ENCODE measurements around the gene BHLHE23. TPM values are rescaled to one million over a fixed set of nuclear protein-coding genes. Genes with fewer than 3 reads are reported as not detected.

Gene BHLHE23
- total RNA-seq, 1 experiment from 2014 or later = not detected

DNA sequence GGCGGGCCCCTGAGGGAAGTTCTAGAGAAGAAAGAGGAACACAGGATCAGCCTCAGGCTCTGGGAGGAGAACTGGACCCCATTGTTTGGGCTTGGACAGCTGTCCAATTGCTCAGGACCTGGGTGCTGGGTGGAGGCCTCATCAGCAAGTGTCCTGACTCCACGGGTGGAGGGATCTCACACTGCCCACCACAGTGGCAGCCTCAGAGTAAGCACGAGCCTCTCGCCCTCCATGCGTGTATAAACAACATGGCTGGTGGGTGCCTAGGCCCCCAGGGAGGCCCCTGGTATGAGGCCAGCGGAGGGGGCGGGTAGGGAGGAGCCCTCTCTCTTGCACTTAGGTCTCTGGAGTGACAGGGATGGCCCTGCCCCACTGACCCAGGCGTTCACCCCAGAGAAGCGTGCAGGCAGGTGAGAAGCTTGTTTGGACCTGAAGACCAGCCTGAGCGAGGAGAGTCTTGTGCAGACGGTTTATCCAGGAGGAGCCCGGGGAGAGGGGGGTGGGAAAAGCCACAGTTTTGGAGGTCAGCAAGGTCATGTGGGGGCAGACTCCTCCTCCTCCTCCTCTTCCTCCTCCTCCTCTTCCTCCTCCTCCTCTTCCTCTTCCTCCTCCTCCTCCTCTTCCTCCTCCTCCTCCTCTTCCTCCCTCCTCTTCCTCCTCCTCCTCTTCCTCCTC is 41.9 kb upstream of the BHLHE23 start:
- ATAC-seq (no peak; the same call in 1 of the 2 replicates), DNase-seq (ENCODE audit: low read depth, low spot score) (no peak)
- H2AFZ ChIP-seq (ENCODE audit: low read depth, low read length, poor library complexity, severe bottlenecking) = no peak overlapping the region
- H3K4me2 ChIP-seq (ENCODE audit: low read length) = no peak overlapping the region
- intact Hi-C loops (cut with micrococcal nuclease) = loop anchor here (1.0 kb wide), 1 partner anchor 9 kb away; no protein-coding TSS in a partner anchor
- no TSS peak for BruUV-seq (replicated peaks)
- no peak for TF ChIP-seq EZH2 (IDR thresholded peaks at IDR 0.05)
- TF ChIP-seq RAD21 (IDR thresholded peaks at IDR 0.05; ENCODE audit: low read depth) = no peak
- TF ChIP-seq, protein P1, sequence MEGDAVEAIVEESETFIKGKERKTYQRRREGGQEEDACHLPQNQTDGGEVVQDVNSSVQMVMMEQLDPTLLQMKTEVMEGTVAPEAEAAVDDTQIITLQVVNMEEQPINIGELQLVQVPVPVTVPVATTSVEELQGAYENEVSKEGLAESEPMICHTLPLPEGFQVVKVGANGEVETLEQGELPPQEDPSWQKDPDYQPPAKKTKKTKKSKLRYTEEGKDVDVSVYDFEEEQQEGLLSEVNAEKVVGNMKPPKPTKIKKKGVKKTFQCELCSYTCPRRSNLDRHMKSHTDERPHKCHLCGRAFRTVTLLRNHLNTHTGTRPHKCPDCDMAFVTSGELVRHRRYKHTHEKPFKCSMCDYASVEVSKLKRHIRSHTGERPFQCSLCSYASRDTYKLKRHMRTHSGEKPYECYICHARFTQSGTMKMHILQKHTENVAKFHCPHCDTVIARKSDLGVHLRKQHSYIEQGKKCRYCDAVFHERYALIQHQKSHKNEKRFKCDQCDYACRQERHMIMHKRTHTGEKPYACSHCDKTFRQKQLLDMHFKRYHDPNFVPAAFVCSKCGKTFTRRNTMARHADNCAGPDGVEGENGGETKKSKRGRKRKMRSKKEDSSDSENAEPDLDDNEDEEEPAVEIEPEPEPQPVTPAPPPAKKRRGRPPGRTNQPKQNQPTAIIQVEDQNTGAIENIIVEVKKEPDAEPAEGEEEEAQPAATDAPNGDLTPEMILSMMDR (IDR thresholded peaks at IDR 0.05 in 2 of 3, conservative IDR thresholded peaks at IDR 0.05 in 1 of 3; ENCODE audit: borderline replicate concordance in 1 of 3, insufficient read depth in 1 of 3, low read depth in 2 of 3, low read length in 2 of 3) = no peak
- TF ChIP-seq ATF3 (IDR thresholded peaks at IDR 0.05) = no peak
- no peak for TF ChIP-seq SP1 (IDR thresholded peaks at IDR 0.05; ENCODE audit: low read depth)
- no peak for TF ChIP-seq SIN3A (IDR thresholded peaks at IDR 0.05; ENCODE audit: low read depth)
- TF ChIP-seq TCF7L2 (IDR thresholded peaks at IDR 0.05; ENCODE audit: borderline replicate concordance, extremely low read depth, insufficient read depth, insufficient read length) = no peak
- TF ChIP-seq, protein P2, sequence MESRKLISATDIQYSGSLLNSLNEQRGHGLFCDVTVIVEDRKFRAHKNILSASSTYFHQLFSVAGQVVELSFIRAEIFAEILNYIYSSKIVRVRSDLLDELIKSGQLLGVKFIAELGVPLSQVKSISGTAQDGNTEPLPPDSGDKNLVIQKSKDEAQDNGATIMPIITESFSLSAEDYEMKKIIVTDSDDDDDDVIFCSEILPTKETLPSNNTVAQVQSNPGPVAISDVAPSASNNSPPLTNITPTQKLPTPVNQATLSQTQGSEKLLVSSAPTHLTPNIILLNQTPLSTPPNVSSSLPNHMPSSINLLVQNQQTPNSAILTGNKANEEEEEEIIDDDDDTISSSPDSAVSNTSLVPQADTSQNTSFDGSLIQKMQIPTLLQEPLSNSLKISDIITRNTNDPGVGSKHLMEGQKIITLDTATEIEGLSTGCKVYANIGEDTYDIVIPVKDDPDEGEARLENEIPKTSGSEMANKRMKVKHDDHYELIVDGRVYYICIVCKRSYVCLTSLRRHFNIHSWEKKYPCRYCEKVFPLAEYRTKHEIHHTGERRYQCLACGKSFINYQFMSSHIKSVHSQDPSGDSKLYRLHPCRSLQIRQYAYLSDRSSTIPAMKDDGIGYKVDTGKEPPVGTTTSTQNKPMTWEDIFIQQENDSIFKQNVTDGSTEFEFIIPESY (IDR thresholded peaks at IDR 0.05; ENCODE audit: extremely low read depth, insufficient replicate concordance, low read length) = no peak
- TF ChIP-seq YY1 (IDR thresholded peaks at IDR 0.05; ENCODE audit: extremely low read depth, insufficient replicate concordance, low read depth, low read length) = no peak
- no peak for TF ChIP-seq ZNF274 (IDR thresholded peaks at IDR 0.05; ENCODE audit: low read depth, low read length)
- no peak for TF ChIP-seq POLR2A (IDR thresholded peaks at IDR 0.05; ENCODE audit: borderline replicate concordance, extremely low read depth, insufficient read depth, insufficient read length)
- TF ChIP-seq CBX3 (IDR thresholded peaks at IDR 0.05; ENCODE audit: low read depth) = no peak
- no peak for TF ChIP-seq POLR2AphosphoS5 (IDR thresholded peaks at IDR 0.05; ENCODE audit: low read depth, low read length)
- no peak for TF ChIP-seq EZH2phosphoT487 (IDR thresholded peaks at IDR 0.05; ENCODE audit: borderline replicate concordance)
- TF ChIP-seq JUND (IDR thresholded peaks at IDR 0.05) = no peak
- no peak for TF ChIP-seq CEBPB (IDR thresholded peaks at IDR 0.05; ENCODE audit: low read depth)
- TF ChIP-seq EGR1 (IDR thresholded peaks at IDR 0.05; ENCODE audit: low read depth) = no peak
- no peak for TF ChIP-seq FOSL1 (IDR thresholded peaks at IDR 0.05; ENCODE audit: low read depth)
- CTCF ChIA-PET = no interaction called here
- no peaks in the 10 kb centered on the region for H3K36me3 ChIP-seq (ENCODE audit: control insufficient read depth in 1 of 2, insufficient read depth in 2 of 2, low read length in 2 of 2)
- RAD21 ChIA-PET (ENCODE audit: low non-redundant PET in 1 of 2, low total read pairs in 2 of 2, uncharacterized antibody in 2 of 2, unreplicated experiment in 2 of 2) = no interaction called here
- POLR2A ChIA-PET = no interaction called here
- H3K4me3 ChIP-seq (replicated peaks in 1 of 2; ENCODE audit: low read depth in 1 of 2, low read length in 2 of 2) = no peak overlapping the region
- no peaks in the 10 kb centered on the region; a peak in 1 of 4 replicates for H3K9me3 ChIP-seq (ENCODE audit: control insufficient read depth in 1 of 2, insufficient read depth in 1 of 2, low read depth in 1 of 2, low read length in 2 of 2)
- 0 out of 2 replicates have a peak, but pooled peaks cover 7% of the 10 kb centered on the region for H3K27me3 ChIP-seq (ENCODE audit: insufficient read depth, low read length)
- no peaks in the 10 kb centered on the region for H3K79me2 ChIP-seq (ENCODE audit: insufficient read depth, low read length)
- H3K4me1 ChIP-seq (ENCODE audit: control insufficient read depth in 1 of 2, insufficient read depth in 2 of 2, low read length in 2 of 2) = no peaks in the 10 kb centered on the region
- H4K20me1 ChIP-seq (ENCODE audit: insufficient read depth) = no peaks in the 10 kb centered on the region
- H3K9ac ChIP-seq (ENCODE audit: low read length) = no peak overlapping the region
- no peaks in the 10 kb centered on the region for H3K9me2 ChIP-seq (ENCODE audit: insufficient read depth)
- no peak overlapping the region for H3K27ac ChIP-seq (ENCODE audit: low read depth, low read length)

Measured in HCT116 (cell line).